ENCODE results near the gene MARCHF11. TPM values are rescaled to one million over a fixed set of nuclear protein-coding genes. Genes with fewer than 3 reads are reported as not detected.

MARCHF11 gene
- total RNA-seq, 1 donor from 2014 or later: 7.1 TPM

DNA sequence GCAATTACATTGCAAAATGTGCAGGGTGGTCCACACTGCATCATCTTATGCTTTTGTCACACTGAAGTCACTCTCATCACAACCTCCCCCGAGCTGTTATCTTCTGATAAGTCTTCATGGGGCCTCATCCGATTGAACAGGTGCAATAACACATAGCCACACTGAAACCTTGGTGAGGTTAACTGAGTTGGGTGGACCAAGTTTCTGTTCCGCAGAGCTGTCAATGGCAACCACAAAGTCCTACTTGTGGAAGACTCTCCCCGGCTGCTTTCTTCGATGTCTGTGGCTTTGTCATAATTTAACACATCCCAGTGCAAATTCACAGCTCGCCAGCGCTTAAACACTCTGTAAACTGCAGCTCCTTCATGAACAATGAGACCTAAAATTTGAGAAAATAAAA is 112.2 kb downstream of the MARCHF11 start:
- intact Hi-C loops (cut with DNase I): no loop called here
- DNase-seq (no peak), ATAC-seq (ENCODE audit: poor library complexity) (no peak)

DNA sequence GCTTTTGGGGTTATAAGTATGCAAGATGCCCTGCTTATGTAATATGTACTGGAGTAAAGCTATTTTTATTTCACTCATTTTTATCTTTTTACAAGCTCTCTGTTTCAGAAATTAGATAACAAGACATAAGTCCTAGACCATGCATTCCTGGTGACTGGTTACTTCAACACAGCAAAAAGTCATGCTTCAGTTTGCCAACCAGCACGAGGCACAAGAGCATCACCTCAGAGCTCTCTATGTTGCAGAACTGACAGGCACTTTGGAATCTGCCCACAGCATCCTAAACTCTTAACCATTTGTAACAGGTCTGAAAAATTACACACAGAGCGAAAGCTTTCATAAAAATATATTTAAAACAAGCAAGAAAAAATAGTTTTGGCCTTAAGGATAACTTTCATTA is 112.8 kb downstream of the MARCHF11 start:
- no peak for DNase-seq
- no peak for ATAC-seq (ENCODE audit: poor library complexity)
- intact Hi-C loops (cut with DNase I): no loop called here

- ATAC-seq (ENCODE audit: poor library complexity) (no peak), DNase-seq (no peak)
- intact Hi-C loops (cut with DNase I): no loop called here
Observed at GRCh38 chr5:16066320-16066719, 113.3 kb downstream of the MARCHF11 start.

DNA sequence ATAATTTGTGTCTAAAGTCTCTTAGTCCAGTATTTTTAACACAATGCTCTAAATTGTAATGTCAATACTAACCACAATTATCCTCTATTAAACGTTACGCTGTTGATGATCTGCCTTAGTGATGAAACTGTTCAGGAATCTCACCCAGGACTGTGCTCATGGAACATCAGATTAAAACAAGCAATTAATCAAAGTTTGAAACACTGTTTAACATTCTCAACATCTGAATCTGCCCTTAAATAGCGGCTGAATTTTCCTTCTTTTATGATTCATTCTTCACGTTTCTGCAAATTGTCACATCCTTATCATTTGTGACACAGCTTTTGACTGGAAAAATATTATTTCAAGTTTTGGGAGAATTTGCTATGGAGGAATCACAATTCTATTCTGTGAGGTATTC is 113.8 kb downstream of the MARCHF11 start:
- intact Hi-C loops (cut with DNase I): no loop called here
- ATAC-seq (ENCODE audit: poor library complexity) (no peak), DNase-seq (no peak)

DNA sequence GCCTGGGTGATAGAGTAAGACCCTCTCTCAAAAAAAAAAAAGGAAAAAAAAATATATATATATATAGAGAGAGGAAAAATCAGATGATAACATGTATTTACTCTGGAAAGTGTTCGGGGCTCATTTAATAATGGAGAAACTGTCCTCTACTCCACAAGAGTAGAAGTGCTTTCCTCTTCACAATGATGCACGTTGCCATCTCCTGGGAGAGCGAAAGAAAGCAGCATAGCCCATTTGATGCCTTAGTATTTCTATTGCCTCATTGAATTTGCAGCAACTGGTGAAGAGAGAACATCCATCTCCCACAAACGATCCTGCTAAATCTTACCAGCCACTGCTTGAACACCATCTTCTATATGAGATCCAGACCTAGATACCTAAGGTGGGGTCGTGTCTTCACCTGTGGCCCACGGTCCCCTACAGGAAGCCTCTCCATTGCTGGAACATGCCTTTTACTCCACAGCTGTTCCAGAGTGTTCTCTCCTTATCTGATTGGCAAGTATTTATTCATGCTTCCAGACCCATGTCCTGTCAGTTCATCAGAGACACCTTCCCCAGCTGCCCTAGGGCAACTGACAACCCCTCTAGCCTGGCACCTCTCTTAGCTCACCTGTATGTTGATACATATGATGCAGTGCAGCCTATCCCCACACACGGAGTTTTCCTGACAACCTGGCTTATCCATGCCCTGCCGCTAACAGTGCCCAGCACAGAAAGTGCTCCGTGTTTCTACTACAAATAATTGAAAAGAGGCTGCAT is 115.3 kb downstream of the MARCHF11 start:
- peak; percentile 18 for ATAC-seq (ENCODE audit: poor library complexity)
- no peak for DNase-seq
- intact Hi-C loops (cut with DNase I): no loop called here

- no peak for ATAC-seq (ENCODE audit: poor library complexity)
- no peak for DNase-seq
- intact Hi-C loops (cut with DNase I): no loop called here
Observed at GRCh38 chr5:16061163-16061562, 118.4 kb downstream of the MARCHF11 start.

GRCh38 chr5:16057277-16057676 is 122.3 kb downstream of the MARCHF11 start:
- intact Hi-C loops (cut with DNase I): no loop called here
- no peak for ATAC-seq (ENCODE audit: poor library complexity)
- no peak for DNase-seq

DNA sequence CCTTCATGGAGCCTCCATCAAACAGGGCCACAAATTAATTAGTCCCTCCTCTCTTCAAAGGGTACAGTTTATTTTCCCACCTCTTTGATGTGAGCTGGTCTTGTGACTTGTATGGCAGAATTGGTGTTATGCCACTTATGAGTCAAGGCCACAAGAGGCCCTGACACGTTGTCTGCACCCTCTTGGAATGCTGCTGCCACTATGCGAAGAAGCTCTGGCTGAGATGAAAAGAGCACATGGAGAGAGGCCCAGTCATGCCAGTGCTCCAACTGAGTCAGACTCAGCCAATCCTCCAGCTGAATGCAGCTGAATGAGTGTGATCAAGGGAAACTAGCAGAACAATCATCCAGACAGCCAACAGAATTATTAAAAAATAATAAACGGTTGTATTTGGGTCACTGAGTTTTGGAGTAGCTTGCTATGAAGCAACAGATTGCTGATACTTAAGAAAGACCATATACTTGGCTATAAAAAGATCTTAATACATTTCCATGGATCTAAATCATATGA is 128.3 kb downstream of the MARCHF11 start:
- ATAC-seq (ENCODE audit: poor library complexity): peak; percentile 68

GRCh38 chr5:16050414-16050813 is 129.2 kb downstream of the MARCHF11 start:
- no peak for ATAC-seq (ENCODE audit: poor library complexity)

More for the DNA sequence above, 128.3 kb downstream of the MARCHF11 start:
- intact Hi-C loops (cut with DNase I): no loop called here
- no peak for DNase-seq

GRCh38 chr5:16049761-16050160 is 129.8 kb downstream of the MARCHF11 start:
- no peak for ATAC-seq (ENCODE audit: poor library complexity)
- no peak for DNase-seq
- intact Hi-C loops (cut with DNase I): no loop called here

More at GRCh38 chr5:16050414-16050813, 129.2 kb downstream of the MARCHF11 start:
- intact Hi-C loops (cut with DNase I): no loop called here
- DNase-seq: no peak

- DNase-seq (no peak), ATAC-seq (ENCODE audit: poor library complexity) (peak; percentile 77)
- intact Hi-C loops (cut with DNase I): no loop called here
Observed at GRCh38 chr5:16048132-16048531, 131.5 kb downstream of the MARCHF11 start.

- no peak for ATAC-seq (ENCODE audit: poor library complexity)
- DNase-seq: no peak
- intact Hi-C loops (cut with DNase I): no loop called here
Observed at GRCh38 chr5:16043349-16043965, 136.1 kb downstream of the MARCHF11 start.

- no peak for DNase-seq
- ATAC-seq (ENCODE audit: poor library complexity): no peak
- intact Hi-C loops (cut with DNase I): no loop called here
Observed at GRCh38 chr5:16037121-16037845, 142.3 kb downstream of the MARCHF11 start.

DNA sequence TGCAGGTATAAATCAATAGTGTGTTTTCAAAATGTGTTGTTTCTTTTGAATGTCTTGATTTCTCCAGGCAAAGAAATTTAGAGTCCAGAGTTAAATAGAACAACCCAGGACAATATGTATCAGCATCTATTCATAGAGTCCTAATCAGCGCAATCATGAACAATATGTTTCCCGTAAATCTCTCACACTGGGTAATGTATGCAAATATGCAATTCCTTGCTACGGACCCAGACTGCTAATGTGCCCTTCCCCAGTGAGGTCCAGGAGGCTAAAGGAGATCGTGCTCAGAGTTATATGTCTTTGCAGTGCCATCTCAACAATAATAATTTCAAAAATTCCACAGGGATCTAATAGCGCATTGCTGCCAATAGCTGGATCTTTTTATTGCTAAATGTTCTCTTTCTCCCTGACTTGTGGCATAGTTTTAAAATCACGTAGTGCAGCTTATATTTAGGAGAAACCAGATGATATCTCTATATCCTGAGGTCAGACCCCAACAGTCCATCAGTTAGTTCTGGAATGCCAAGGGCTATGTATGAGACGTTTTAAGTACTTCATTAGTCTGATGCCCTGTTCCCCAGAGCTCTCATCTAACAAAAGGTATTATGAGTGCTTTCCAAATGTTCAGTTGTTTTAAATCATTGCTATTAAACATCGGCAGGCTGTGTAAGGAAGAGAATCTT is 145.1 kb downstream of the MARCHF11 start:
- ATAC-seq (ENCODE audit: poor library complexity): no peak
- no peak for DNase-seq
- intact Hi-C loops (cut with DNase I): no loop called here

GRCh38 chr5:16033187-16033925 is 146.2 kb downstream of the MARCHF11 start:
- DNase-seq: no peak
- no peak for ATAC-seq (ENCODE audit: poor library complexity)
- intact Hi-C loops (cut with DNase I): no loop called here

DNA sequence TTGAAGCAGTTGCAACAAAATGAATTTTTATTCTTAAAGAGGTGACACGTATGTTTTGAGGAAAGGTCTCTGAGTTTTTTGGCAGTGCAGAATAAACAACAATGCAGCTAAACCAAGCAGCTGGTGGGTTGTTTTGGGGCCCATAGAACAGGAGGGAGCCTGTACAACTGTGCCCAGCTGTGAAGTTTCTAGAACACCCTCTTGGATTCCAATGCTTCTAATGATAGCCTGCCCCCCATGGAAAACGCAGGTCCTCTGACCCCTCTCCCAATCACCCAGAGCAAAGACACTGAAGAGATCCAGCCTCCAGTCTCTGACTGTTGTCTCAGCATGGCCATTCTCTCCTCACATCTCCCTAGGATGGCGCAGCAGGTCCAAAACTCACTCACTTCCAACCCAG is 150.9 kb downstream of the MARCHF11 start:
- ATAC-seq (ENCODE audit: poor library complexity): no peak
- intact Hi-C loops (cut with DNase I): no loop called here
- no peak for DNase-seq

DNA sequence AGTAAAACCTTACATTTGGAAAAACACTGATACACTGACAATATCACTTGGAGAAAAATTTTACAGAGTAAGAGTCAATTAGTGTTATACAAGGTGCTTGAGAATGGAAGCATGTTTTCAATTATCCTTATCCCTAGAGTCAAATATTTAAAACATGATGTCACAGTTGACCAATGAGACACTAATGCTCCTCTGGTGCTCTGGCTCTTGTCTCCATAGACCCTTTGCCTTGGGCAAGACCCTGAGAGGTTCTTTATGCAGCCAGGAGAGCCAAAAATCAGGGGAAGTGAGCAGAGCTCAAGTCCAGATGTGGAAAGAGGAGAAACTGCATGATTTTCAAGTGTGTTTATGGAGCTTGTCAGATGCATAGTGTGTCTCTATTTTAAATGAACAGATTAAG is 153.9 kb downstream of the MARCHF11 start:
- no peak for DNase-seq
- intact Hi-C loops (cut with DNase I): no loop called here
- no peak for ATAC-seq (ENCODE audit: poor library complexity)

GRCh38 chr5:16018970-16019369 is 160.6 kb downstream of the MARCHF11 start:
- DNase-seq (no peak), ATAC-seq (ENCODE audit: poor library complexity) (no peak)
- intact Hi-C loops (cut with DNase I): no loop called here

All from Right ventricle myocardium superior (tissue), 1 donor.